H1 (cell line): ENCODE measurements around the gene ARHGAP21. TPM values are rescaled to one million over a fixed set of nuclear protein-coding genes. Genes with fewer than 3 reads are reported as not detected.

Experiments used
- ASH2L ChIP-seq: fragments of 200-600, 300-600 bp; sonication (generic); IDR thresholded peaks from one replicate; pipeline ENCODE4 v1.7.1; 2017; ENCODE audit warnings: low read length
- EZH2 ChIP-seq: fragments of 200-600 bp; sonication (generic); IDR thresholded peaks from 2 replicates; pipeline ENCODE4 v1.7.1; 2012; ENCODE audit warnings: low read depth, mild to moderate bottlenecking, moderate library complexity, low read length, inconsistent platforms; ENCODE audit not compliant: severe bottlenecking
- polyA plus RNA-seq, 7 experiments: library from polyadenylated mRNA; depleted of rRNA in 3 of 7; stranded (reverse) in 5 of 7; unstranded in 2 of 7; fragments of >200 nt in 5 of 7; fragments of 200-250 nt in 2 of 7; gene quantifications; 1 replicate in 5 of 7; 2 replicates in 1 of 7; 4 replicates in 1 of 7; pipeline versions ENCODE4 v1.2.1 to v1.2.3, GENCODE V29; 2011 to 2013; ENCODE audit warnings: missing spikeins in 2 of 7, mixed read lengths in 2 of 7
- total RNA-seq: library from RNA; stranded (reverse); fragmentation: NEBNext Ultra II Directional; extraction: Animal tissue kit (Norgen Biotek cat#: 25700); gene quantifications from 2 replicates; pipeline ENCODE4 v1.2.1, GENCODE V29; 2021

ARHGAP21 gene
- total and polyA plus RNA-seq, 2 of the 8 experiments (the other 6 are each of a cell fraction or from before 2014, with no cell fraction given) = 14.4 to 35.3 TPM

DNA sequence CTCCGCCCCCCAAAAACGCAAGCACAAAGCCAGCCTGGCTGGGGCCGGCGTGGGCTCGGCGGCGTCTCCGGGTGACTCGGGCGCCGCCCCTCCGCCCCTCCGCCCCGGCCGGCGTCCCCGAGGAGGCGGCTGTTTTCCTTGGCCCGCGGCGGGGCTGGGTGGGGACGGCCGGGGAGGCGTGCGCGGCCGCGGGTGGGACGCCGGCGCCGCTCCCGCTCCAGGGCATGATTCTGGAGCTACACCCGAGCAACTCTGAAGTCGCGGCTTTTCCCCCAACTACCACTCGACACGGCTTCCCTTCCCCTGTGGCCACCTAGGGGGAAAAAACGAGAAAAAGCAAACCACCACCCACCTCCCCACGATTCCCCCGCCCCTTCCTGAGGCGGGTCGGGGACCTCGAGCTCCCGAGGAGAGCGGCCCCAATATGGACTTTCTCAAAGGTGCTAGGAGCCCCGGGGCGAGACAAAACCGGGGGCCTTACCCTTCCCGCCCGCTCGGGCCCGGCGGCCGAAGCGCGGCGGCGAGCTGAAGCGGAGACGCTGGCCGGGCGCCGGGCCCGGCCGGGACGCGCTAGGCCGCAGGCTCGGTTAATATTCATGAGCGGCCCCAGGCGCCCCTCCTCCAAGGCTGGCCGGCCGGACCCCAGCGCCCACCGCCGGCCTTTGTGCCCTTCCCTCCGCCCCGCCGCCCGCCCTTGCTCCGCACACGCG lies 856 bp downstream of the ARHGAP21 start (continued):
- no peak for TF ChIP-seq EZH2
- peak; percentile 40 for TF ChIP-seq ASH2L
- TF ChIP-seq, all 59 proteins: peak for 7
